ENCODE results near the gene HCRT.

HCRT gene

DNA sequence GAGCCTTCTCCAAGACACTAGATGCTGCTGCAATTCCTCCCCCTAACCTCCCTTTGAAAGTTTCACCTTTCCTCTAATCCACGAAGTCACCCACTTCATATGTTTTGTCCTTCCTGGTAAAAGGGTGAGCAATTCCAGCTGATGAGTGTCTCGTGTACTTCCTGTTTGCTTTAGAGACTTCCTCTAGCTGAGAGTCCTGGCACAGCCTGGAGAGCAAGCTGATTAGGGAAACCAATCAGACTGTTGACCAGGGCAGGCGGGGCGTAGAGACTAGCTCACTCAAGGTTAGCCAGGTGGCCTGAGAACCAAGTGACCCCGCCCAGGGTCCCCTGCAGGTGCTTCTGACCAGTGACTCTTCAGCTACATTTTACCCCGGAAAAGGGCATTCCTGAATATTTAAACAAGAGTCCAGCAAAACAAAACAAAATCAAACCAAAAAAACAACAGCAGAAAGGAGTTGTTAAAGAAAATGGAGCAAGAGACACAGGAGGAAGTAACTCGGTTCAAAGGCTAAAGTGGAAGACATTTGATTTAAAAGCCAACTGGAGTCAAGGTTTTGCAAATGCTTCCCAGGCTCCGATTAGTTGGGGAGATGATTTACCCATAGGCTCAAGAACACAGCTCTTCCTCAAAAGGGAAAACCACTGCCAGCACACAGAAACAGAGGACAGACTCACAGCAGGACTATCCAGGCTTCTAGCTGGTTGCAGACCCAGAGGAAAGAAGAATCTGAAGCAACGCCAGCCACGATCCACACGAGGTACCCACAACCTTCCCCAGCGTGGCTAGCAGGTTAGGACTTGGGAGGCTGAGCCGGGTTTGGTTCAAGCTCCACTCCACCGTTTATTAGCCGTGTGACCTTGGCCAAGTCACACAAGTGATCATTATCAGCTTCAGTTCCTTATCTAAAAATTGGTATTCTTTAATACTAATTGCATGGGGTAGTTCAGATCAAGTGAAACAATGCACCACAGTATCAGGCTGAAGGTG lies 49.3 kb downstream of the HCRT start:
- H3K27me3 ChIP-seq (ENCODE audit: control insufficient read depth in 1 of 2, insufficient read depth in 2 of 2, low read length in 2 of 2), result no peaks in the 10 kb centered on the region
- H3K9me3 ChIP-seq (ENCODE audit: control insufficient read depth in 2 of 2, low read length in 2 of 2), result no peaks in the 10 kb centered on the region
- no peak overlapping the region for H3K9ac ChIP-seq (ENCODE audit: low read length in 2 of 2)
- peaks cover 30% of the 10 kb centered on the region for H3K4me1 ChIP-seq (ENCODE audit: control insufficient read depth, insufficient read depth, low read length)
- H3K36me3 ChIP-seq (ENCODE audit: control insufficient read depth in 2 of 2, insufficient read depth in 2 of 2, low read length in 2 of 2), result peaks cover 5 to 10% of the 10 kb centered on the region in 2 donors
- peak overlapping the region; percentile 11 for H3K27ac ChIP-seq (ENCODE audit: low read length)
- no peak overlapping the region for H3K4me3 ChIP-seq (ENCODE audit: low read length in 2 of 2)

DNA sequence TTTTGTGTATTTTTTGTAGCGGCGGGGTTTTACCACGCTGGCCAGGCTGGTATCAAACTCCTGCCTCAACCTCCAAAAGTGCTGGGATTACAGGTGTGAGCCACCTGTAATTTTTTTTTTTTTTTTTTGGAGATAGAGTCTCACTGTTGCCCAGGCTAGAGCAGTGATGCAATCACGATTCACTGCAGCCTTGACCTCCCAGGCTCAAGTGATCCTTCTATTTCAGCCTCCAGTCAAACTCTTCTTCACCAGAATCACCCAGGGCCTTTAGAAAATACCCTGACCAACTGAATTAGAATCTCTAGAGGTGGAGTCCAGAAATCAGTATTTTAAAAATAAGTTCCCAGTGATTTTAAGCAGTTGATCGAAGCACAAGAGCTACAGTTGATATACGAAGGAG lies 50.1 kb downstream of the HCRT start:
- H3K9ac ChIP-seq (ENCODE audit: low read length in 2 of 2), result no peak overlapping the region
- H3K27me3 ChIP-seq (ENCODE audit: control insufficient read depth in 1 of 2, insufficient read depth in 2 of 2, low read length in 2 of 2), result no peaks in the 10 kb centered on the region
- no peaks in the 10 kb centered on the region for H3K9me3 ChIP-seq (ENCODE audit: control insufficient read depth in 2 of 2, low read length in 2 of 2)
- peaks cover 12% of the 10 kb centered on the region in 2 donors for H3K36me3 ChIP-seq (ENCODE audit: control insufficient read depth in 2 of 2, insufficient read depth in 2 of 2, low read length in 2 of 2)
- peak overlapping the region; percentile 11 for H3K27ac ChIP-seq (ENCODE audit: low read length)
- no peak overlapping the region for H3K4me3 ChIP-seq (ENCODE audit: low read length in 2 of 2)
- H3K4me1 ChIP-seq (ENCODE audit: control insufficient read depth, insufficient read depth, low read length), result peaks cover 38% of the 10 kb centered on the region
